Ovary (tissue), 3 donors: ENCODE data around the gene LIPC.

Experiments
- POLR2A ChIP-seq: fragments of 450-650 bp; IDR thresholded peaks from one replicate; pipeline ENCODE4 v1.6.1; 2017; ENCODE audit warnings: antibody characterized with exemption, mild to moderate bottlenecking, moderate library complexity
- TF ChIP-seq, protein P1 (sequence below), 3 donors: fragments of 450-650 bp in 2 of 3; fragments of 200-600 bp in 1 of 3; IDR thresholded peaks; one replicate each; pipeline versions ENCODE4 v1.5.1 to v1.8.0; 2016 to 2022; ENCODE audit warnings: antibody characterized with exemption in 3 of 3, mild to moderate bottlenecking in 1 of 3
- donor health status: DM: no; HTN: no; CAD: no.

DNA sequence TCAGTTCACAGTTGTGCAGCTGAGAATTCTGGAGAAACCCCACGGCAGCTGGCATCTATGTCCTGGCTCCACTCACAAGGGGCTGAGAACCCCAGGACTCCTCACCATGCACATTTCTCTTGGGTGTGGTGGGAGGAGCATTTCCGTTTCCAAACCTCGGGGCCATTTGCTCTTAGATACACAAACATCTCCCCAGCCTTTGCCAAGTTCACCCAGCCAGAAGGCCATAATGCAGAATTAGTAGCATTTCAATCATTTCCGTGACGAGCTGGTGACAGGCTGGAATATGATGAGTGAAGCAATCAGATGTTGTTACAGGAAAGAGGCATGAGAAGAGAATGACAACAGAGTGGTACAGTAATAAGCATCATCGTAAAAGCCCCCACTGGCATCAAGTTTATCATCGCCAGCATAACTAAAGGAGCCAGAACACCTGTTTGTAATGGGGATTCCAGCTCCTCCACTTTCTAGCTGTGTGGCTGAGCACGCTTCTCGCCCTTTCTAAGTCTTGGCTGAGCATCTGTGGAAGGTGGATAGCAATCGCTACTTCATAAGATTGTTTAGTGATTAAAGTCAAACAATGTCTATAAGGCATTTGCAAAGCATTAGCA is 82.0 kb downstream of the LIPC start:
- TF ChIP-seq, protein P1, sequence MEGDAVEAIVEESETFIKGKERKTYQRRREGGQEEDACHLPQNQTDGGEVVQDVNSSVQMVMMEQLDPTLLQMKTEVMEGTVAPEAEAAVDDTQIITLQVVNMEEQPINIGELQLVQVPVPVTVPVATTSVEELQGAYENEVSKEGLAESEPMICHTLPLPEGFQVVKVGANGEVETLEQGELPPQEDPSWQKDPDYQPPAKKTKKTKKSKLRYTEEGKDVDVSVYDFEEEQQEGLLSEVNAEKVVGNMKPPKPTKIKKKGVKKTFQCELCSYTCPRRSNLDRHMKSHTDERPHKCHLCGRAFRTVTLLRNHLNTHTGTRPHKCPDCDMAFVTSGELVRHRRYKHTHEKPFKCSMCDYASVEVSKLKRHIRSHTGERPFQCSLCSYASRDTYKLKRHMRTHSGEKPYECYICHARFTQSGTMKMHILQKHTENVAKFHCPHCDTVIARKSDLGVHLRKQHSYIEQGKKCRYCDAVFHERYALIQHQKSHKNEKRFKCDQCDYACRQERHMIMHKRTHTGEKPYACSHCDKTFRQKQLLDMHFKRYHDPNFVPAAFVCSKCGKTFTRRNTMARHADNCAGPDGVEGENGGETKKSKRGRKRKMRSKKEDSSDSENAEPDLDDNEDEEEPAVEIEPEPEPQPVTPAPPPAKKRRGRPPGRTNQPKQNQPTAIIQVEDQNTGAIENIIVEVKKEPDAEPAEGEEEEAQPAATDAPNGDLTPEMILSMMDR (IDR thresholded peaks at IDR 0.05): no peak
- TF ChIP-seq POLR2A: no peak
